GM10248 (cell line): ENCODE results near the gene CKLF.

ENCODE experiments used
- CTCF ChIA-PET: fragments of 300-600 bp; sonication (Branson Sonifier 250); formaldehyde crosslinking; extraction: SDS; loops from one replicate; lab custom pipeline; 2021; ENCODE audit warnings: antibody characterized with exemption; lab: Yijun Ruan, JAX
- POLR2A ChIA-PET: fragments of 350-650 bp; sonication (Branson Sonifier 250); formaldehyde crosslinking; extraction: SDS; loops from one replicate; lab custom pipeline; 2020; ENCODE audit warnings: antibody characterized with exemption; lab: Yijun Ruan, JAX
- DNase-seq: peaks from one replicate; pipeline ENCODE4 v3.0.0; 2012; ENCODE audit errors: extremely low spot score
- TF ChIP-seq, protein P1 (sequence below): IDR thresholded peaks from 2 replicates; pipeline ENCODE4 v1.5.1; 2012; ENCODE audit warnings: mild to moderate bottlenecking, low read depth; ENCODE audit errors: extremely low read depth, missing control alignments, control extremely low read depth

The CKLF gene

DNA sequence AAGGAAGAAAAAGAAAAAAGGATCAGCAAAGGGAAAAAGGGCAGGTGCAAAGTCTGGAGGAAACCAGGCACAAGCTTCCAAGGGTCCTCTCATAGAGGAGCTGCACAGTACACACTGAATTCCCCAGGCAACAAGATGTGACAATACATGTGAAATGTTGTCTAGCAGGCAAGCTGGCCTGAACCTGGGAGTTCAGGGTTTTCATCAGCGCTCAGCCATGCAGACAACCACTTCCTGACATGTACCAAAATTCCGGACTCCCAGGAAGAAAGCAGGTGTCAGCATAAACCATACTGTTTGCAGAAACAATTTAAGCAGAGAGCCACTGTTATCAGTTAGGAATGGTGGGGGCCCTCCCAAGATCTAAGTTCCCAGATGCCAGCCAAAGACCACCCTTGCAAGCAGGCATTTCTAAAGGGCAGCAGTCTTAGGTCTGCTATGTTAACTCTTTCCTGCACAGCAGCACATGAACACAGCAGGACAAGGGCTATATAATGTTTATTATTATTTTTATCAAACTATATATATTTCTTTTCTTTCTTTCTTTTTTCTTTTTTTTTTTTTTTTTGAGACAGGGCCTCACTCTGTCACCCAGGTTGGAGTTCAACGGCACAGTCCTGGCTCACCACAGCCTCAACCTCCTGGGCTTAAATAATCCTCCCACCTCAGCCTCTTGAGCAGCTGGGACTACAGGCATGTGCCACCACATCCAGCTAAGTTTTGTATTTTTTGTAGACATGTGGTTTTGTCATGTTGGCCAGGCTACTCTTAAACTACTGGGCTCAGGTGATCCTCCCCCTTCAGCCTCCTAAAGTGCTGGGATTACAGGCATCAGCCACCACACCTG, 12.5 kb upstream of the CKLF start:
- DNase-seq = no peak
- ChIA-PET CTCF (interaction anchor here (1.0 to 1.5 kb wide), 5 partner anchors 11 to 63 kb away, joined by 3 to 6 read pairs (median 4); partner anchors contain the start of gene CKLF), POLR2A (no interaction called here)
- TF ChIP-seq, protein P1, sequence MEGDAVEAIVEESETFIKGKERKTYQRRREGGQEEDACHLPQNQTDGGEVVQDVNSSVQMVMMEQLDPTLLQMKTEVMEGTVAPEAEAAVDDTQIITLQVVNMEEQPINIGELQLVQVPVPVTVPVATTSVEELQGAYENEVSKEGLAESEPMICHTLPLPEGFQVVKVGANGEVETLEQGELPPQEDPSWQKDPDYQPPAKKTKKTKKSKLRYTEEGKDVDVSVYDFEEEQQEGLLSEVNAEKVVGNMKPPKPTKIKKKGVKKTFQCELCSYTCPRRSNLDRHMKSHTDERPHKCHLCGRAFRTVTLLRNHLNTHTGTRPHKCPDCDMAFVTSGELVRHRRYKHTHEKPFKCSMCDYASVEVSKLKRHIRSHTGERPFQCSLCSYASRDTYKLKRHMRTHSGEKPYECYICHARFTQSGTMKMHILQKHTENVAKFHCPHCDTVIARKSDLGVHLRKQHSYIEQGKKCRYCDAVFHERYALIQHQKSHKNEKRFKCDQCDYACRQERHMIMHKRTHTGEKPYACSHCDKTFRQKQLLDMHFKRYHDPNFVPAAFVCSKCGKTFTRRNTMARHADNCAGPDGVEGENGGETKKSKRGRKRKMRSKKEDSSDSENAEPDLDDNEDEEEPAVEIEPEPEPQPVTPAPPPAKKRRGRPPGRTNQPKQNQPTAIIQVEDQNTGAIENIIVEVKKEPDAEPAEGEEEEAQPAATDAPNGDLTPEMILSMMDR = no peak

DNA sequence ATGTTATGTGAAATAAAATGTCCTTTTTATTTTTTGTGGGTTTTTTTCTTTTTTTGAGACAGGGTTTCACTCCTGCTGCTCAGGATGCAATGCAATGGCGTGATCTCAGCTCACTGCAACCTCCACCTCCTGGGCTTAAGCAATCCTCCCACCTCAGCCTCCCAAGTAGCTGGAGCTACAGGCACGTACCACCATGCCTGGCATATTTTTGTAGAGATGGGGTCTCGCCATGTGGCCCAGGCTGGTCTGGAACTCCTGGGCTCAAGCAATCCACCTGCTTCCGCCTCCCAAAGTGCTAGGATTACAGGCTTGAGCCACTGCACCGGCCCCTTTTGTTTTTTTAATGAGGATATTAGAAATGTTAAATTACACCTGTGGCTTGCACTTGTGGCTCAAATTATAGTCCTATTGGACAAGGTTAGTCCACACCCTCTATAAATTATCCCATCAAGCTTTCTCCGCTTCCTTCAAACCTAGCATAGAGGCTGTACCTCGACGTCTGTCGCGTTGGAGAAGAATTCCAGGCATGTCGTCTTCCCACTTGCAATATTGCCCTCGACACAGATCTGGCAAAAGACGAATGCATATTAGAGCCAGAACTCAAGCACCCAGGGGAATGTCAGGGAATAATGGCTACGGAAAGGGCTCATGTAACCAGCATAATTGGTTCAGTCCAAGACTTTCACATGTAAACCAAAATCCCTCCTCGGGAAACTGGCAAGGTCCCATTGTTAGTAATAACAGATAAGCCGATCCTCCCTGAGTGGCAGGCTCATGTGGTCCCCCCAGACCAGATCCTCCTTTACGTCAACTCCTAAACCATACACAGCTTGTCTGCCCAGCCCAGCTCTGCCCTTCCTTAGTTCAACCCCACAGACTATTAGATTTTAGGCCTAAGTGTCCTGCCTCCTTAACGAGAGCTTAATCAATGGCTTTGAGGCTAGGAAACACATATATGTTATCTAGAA, 10.7 kb upstream of the CKLF start:
- ChIA-PET POLR2A (no interaction called here), CTCF (interaction anchor here (1.0 to 1.3 kb wide), 3 partner anchors 26 to 67 kb away, joined by 3 read pairs; no protein-coding TSS in a partner anchor)
- TF ChIP-seq, protein P1 = no peak
- DNase-seq = no peak

DNA sequence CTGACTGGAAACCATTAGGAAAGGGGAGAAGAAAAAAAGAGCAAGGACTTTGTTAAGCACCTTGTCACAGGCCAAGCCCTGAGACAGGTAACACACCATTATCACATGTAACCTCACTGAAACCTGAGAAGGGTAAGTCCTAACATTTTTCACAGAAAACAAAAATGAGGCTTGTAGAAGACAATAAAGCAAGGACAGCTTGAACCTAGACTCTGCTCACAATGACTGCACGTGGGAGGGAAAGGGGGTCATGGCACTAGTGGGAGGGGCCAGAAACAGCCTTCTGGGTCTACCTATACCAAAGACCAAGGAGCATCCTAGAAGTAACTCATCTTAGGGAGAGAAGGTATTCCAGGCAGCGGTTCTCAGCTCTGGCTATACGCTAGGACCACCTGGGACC, 10.0 kb upstream of the CKLF start:
- DNase-seq = no peak
- POLR2A ChIA-PET = no interaction called here
- TF ChIP-seq, protein P1 = no peak
- CTCF ChIA-PET = interaction anchor here (1.0 to 1.4 kb wide), 4 partner anchors 10 to 27 kb away, joined by 3 to 4 read pairs (median 4); no protein-coding TSS in a partner anchor

DNA sequence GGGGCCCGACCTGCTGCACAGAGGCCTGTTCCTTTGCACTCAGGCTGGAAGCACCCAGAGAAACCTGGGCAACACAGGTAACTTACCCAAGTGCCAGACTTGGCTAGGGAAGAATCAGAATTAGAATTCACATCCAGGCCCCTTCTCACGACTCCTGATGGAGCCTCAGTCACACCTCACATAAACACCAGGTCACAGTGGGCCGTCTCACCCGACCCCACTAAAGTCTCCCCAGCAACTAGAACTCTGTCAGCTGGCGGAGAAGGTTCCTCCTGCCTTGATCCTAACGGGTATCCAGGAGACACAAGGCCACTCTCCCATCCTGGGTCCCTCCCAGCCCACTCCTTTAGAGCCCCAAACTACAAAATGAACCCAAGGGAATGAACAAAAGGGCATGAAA, 8.8 kb upstream of the CKLF start:
- ChIA-PET CTCF (interaction anchor here (0.8 to 1.7 kb wide), 10 partner anchors 10 to 287 kb away, joined by 3 to 5 read pairs (median 4); partner anchors contain the start of gene NAE1), POLR2A (no interaction called here)
- TF ChIP-seq, protein P1 = no peak
- DNase-seq = no peak

- CTCF ChIA-PET = interaction anchor here (0.8 to 1.7 kb wide), 7 partner anchors 11 to 286 kb away, joined by 3 to 5 read pairs (median 3); partner anchors contain the start of gene NAE1
- DNase-seq = no peak
- POLR2A ChIA-PET = no interaction called here
- TF ChIP-seq, protein P1 = no peak
These were observed 8.2 kb upstream of the CKLF start for GRCh38 chr16:66544016-66544757.
